HCT116 (cell line): Measurements from ENCODE around the gene PYGB. TPM values are rescaled to one million over a fixed set of nuclear protein-coding genes. Genes with fewer than 3 reads are reported as not detected.

Source experiments
- ATAC-seq: fragments of 200-7000 bp; cut with Tn5 transposase; 2 replicates; pipeline ENCODE4 v1.9.1; 2020; ENCODE audit warnings: mild to moderate bottlenecking, moderate library complexity
- BruUV-seq: library from RNA; stranded (reverse); fragments of 400-500 nt; replicated peaks from 2 replicates; lab custom pipeline; 2021; lab: Mats Ljungman, UMichigan
- CTCF ChIA-PET: fragments of 300-600 bp; sonication (Branson Sonifier 250); formaldehyde crosslinking; loops from one replicate; lab custom pipeline; 2021; ENCODE audit warnings: antibody characterized with exemption; lab: Charles Lee
- POLR2A ChIA-PET: fragments of 300-600, 350-600 bp; sonication (Branson Sonifier 250); formaldehyde crosslinking; loops from one replicate; lab custom pipeline; 2021; ENCODE audit warnings: antibody characterized with exemption; lab: Charles Lee
- RAD21 ChIA-PET, 2 experiments: fragments of 300-600 bp; sonication (Branson Sonifier 250); formaldehyde crosslinking; loops; one replicate each; lab custom pipeline; 2023; ENCODE audit warnings: low total read pairs in 2 of 2; ENCODE audit not compliant: uncharacterized antibody in 2 of 2, unreplicated experiment in 2 of 2, low non-redundant PET in 1 of 2; lab: Charles Lee
- DNase-seq: peaks from one replicate; pipeline ENCODE4 v3.0.0-alpha.2; 2010; ENCODE audit warnings: low read depth, low spot score
- H2AFZ ChIP-seq: fragments of 200-600 bp; shearing (Covaris generic), sonication (generic); 2 replicates; pipeline ENCODE4 v1.6.1; 2017; ENCODE audit warnings: low read depth, mixed run types, mixed read lengths, antibody characterized with exemption, low read length; ENCODE audit not compliant: poor library complexity, severe bottlenecking
- H3K27ac ChIP-seq: 2 replicates; pipeline ENCODE4 v1.5.1; 2012; ENCODE audit warnings: low read depth, low read length
- H3K27me3 ChIP-seq: fragments of 200-600 bp; sonication (generic); 2 replicates; pipeline ENCODE4 v1.6.1; 2016; ENCODE audit warnings: mixed run types, low read length, mixed read lengths; ENCODE audit not compliant: insufficient read depth
- H3K36me3 ChIP-seq, 2 experiments: fragments of 200-500 bp in 1 of 2; fragments of 200-600 bp in 1 of 2; sonication (Bioruptor generic) in 1 of 2; sonication (generic) in 1 of 2; 2 replicates each; pipeline versions ENCODE4 v1.5.1 to v1.6.1; 2014 to 2016; ENCODE audit warnings: low read length in 2 of 2, inconsistent platforms in 1 of 2, mixed read lengths in 1 of 2, mixed run types in 1 of 2; ENCODE audit not compliant: insufficient read depth in 2 of 2, control insufficient read depth in 1 of 2
- H3K4me1 ChIP-seq, 2 experiments: fragments of 200-600 bp in 1 of 2; sonication (generic) in 1 of 2; 2 replicates each; pipeline versions ENCODE4 v1.5.1 to v1.6.1; 2012 to 2017; ENCODE audit warnings: low read length in 2 of 2, inconsistent platforms in 1 of 2, mild to moderate bottlenecking in 1 of 2, mixed read lengths in 1 of 2, mixed run types in 1 of 2, moderate library complexity in 1 of 2; ENCODE audit not compliant: insufficient read depth in 2 of 2, control insufficient read depth in 1 of 2
- H3K4me2 ChIP-seq: fragments of 200-600 bp; sonication (generic); 2 replicates; pipeline ENCODE4 v1.6.1; 2017; ENCODE audit warnings: mixed run types, low read length, mixed read lengths
- H3K4me3 ChIP-seq, 2 experiments: fragments of 200-600 bp in 1 of 2; sonication (generic) in 1 of 2; replicated peaks in 1 of 2; 2 replicates each; pipeline ENCODE4 v1.5.1; 2011 to 2016; ENCODE audit warnings: low read length in 2 of 2, control low read depth in 1 of 2, low read depth in 1 of 2, mild to moderate bottlenecking in 1 of 2, mixed read lengths in 1 of 2, mixed run types in 1 of 2
- H3K79me2 ChIP-seq: fragments of 200-600 bp; sonication (generic); 2 replicates; pipeline ENCODE4 v1.6.1; 2017; ENCODE audit warnings: mild to moderate bottlenecking, mixed run types, low read length, moderate library complexity, mixed read lengths; ENCODE audit not compliant: insufficient read depth
- H3K9ac ChIP-seq: fragments of 200-600 bp; sonication (generic); 2 replicates; pipeline ENCODE4 v1.6.1; 2016; ENCODE audit warnings: low read length, mixed read lengths
- H3K9me2 ChIP-seq: fragments of 200-600 bp; sonication (generic), shearing (Covaris generic); 2 replicates; pipeline ENCODE4 v1.6.1; 2017; ENCODE audit warnings: mixed run types, mild to moderate bottlenecking, moderate library complexity; ENCODE audit not compliant: insufficient read depth
- H3K9me3 ChIP-seq, 2 experiments: fragments of 200-500 bp in 1 of 2; fragments of 200-600 bp in 1 of 2; sonication (Bioruptor generic) in 1 of 2; sonication (generic) in 1 of 2; 2 replicates each; pipeline ENCODE4 v1.6.1; 2014 to 2017; ENCODE audit warnings: low read length in 2 of 2, mixed read lengths in 2 of 2, inconsistent platforms in 1 of 2, low read depth in 1 of 2, mild to moderate bottlenecking in 1 of 2, mixed run types in 1 of 2, moderate library complexity in 1 of 2; ENCODE audit not compliant: control insufficient read depth in 1 of 2, insufficient read depth in 1 of 2
- H4K20me1 ChIP-seq: fragments of 200-600 bp; sonication (generic), shearing (Covaris generic); 2 replicates; pipeline ENCODE4 v1.6.1; 2017; ENCODE audit warnings: mixed run types, mild to moderate bottlenecking, moderate library complexity; ENCODE audit not compliant: insufficient read depth
- EGR1 ChIP-seq: IDR thresholded peaks from 2 replicates; pipeline ENCODE4 v1.6.1; 2012; ENCODE audit warnings: low read depth
- ELF1 ChIP-seq: IDR thresholded peaks from 2 replicates; pipeline ENCODE4 v1.6.1; 2012; ENCODE audit warnings: low read depth, borderline replicate concordance
- POLR2AphosphoS5 ChIP-seq: IDR thresholded peaks from 2 replicates; pipeline ENCODE4 v1.6.1; 2011; ENCODE audit warnings: mild to moderate bottlenecking, low read depth, low read length, moderate library complexity
- SRF ChIP-seq: IDR thresholded peaks from 2 replicates; pipeline ENCODE4 v1.6.1; 2012; ENCODE audit warnings: low read depth
- ZFX ChIP-seq: fragments of 450-650 bp; IDR thresholded peaks from 2 replicates; pipeline ENCODE4 v1.6.1; 2017
- ZNF274 ChIP-seq: fragments of 200-500 bp; sonication (Bioruptor generic); IDR thresholded peaks from 2 replicates; pipeline ENCODE4 v1.6.1; 2014; ENCODE audit warnings: mild to moderate bottlenecking, low read depth, low read length, inconsistent platforms
- intact Hi-C: fragments of 100-400 bp; cut with micrococcal nuclease; formaldehyde crosslinking; loops from 2 replicates; pipeline ENCODE4 v1.10.0; 2022
- total RNA-seq: library from RNA; stranded (reverse); gene quantifications from one replicate; pipeline ENCODE4 v1.2.1, GENCODE V29; 2021; ENCODE audit not compliant: unreplicated experiment
- TF ChIP-seq, protein P1 (sequence below): IDR thresholded peaks from 2 replicates; pipeline ENCODE4 v1.6.1; 2011; ENCODE audit warnings: mild to moderate bottlenecking, low read length, moderate library complexity; ENCODE audit not compliant: insufficient replicate concordance; ENCODE audit errors: extremely low read depth

Gene PYGB
- total RNA-seq, 1 experiment from 2014 or later: 87.8 TPM

DNA sequence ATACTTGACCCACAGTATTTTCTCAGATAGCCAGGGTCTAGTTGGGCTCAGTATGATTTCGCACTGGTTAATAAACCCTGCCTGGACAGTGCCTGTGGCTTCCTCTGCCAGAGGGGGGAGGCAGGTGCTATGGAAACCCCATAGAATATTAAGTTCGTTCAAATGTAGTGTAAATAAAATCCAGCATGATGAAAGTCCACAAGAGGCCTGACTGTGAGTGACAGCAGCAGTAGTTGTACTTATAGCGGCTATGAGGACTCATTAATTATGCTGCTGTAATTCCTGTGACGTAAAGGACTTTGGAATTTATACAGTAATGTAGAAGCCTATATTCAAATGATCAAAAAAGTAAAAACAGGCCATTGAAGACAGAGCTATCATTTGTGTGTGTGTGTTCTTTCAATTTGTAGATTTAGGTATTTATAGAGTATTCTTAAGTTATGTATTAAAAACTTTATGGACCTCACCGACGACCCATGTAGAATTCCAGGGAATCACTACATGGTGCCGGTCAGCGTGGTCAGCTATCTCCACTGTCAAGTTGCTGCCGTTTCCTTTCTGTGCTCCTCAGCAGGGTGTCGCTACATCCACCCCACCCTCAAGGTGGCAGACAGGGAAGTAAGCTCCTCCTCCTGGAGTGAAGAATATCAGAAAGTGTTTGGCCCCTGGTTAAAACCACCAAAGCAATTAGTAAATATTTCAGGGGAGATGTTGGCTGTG lies 10.0 kb downstream of the PYGB start:
- Histone ChIP-seq H3K27ac (no peak overlapping the region), H3K79me2 (peaks cover 39% of the 10 kb centered on the region), H3K27me3 (no peaks in the 10 kb centered on the region), H3K9me3 (no peaks in the 10 kb centered on the region), H3K9me2 (no peaks in the 10 kb centered on the region), H3K4me1 (peaks cover 17 to 22% of the 10 kb centered on the region in 2 experiments), H3K36me3 (0 out of 4 replicates have a peak, but pooled peaks cover 0 to 4% of the 10 kb centered on the region in 2 experiments), H2AFZ (no peak overlapping the region), H3K9ac (no peak overlapping the region), H3K4me3 (no peak overlapping the region), H4K20me1 (no peaks in the 10 kb centered on the region), H3K4me2 (no peak overlapping the region)
- intact Hi-C loops: loop anchor here (10.0 kb wide), 1 partner anchor 47 kb away; no protein-coding TSS in a partner anchor
- ChIA-PET CTCF (no interaction called here), POLR2A (interaction anchor here (0.5 kb wide), 1 partner anchor 133 kb away, joined by 5 read pairs; the partner anchor contains the start of gene ABHD12), RAD21 (no interaction called here)
- DNase-seq (no peak), ATAC-seq (no peak)
- no TSS peak for BruUV-seq
- no peak for TF ChIP-seq EGR1
- no peak for TF ChIP-seq ZNF274
- TF ChIP-seq SRF: no peak
- TF ChIP-seq, protein P1, sequence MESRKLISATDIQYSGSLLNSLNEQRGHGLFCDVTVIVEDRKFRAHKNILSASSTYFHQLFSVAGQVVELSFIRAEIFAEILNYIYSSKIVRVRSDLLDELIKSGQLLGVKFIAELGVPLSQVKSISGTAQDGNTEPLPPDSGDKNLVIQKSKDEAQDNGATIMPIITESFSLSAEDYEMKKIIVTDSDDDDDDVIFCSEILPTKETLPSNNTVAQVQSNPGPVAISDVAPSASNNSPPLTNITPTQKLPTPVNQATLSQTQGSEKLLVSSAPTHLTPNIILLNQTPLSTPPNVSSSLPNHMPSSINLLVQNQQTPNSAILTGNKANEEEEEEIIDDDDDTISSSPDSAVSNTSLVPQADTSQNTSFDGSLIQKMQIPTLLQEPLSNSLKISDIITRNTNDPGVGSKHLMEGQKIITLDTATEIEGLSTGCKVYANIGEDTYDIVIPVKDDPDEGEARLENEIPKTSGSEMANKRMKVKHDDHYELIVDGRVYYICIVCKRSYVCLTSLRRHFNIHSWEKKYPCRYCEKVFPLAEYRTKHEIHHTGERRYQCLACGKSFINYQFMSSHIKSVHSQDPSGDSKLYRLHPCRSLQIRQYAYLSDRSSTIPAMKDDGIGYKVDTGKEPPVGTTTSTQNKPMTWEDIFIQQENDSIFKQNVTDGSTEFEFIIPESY: no peak
- no peak for TF ChIP-seq ELF1
- no peak for TF ChIP-seq POLR2AphosphoS5
- no peak for TF ChIP-seq ZFX
